ENCODE measurements around the gene BMP5. TPM values are rescaled to one million over a fixed set of nuclear protein-coding genes. Genes with fewer than 3 reads are reported as not detected.

BMP5 gene
- total and polyA plus RNA-seq, 2 of the 8 experiments (the other 6 are each of a cell fraction or from before 2014, with no cell fraction given), result 0.02 TPM; not detected in 1

DNA sequence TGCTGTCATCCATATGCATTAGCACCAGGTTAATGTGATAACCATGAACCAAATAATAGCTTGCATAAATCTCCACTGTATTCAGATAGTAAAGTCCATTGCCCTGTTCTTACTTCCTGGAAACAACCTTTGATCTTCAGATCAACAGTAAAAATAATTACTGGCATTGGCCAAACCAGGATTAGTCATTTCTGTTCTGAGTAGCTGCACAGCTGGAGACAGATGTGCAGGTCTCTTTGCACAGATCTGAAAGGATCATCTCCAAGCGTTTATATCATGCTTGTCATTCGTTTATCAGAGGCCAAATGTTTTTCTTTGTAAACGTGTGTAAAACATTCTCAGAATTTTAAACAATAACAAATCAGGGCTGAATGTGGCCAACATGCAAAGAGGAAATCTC lies 162.0 kb downstream of the BMP5 start:
- Histone ChIP-seq H3K18ac (ENCODE audit: extremely low read depth, low read length) (no peak overlapping the region), H3K4ac (replicated peaks; ENCODE audit: insufficient read length, low read depth, low read length) (no peak overlapping the region), H3K4me2 (ENCODE audit: insufficient read depth in 1 of 2, low read depth in 2 of 2, low read length in 2 of 2) (no peak overlapping the region), H2BK20ac (ENCODE audit: low read length) (no peak overlapping the region), H3K36me3 (ENCODE audit: control insufficient read depth in 2 of 4, insufficient read depth in 4 of 4, low read length in 3 of 4) (no peaks in the 10 kb centered on the region), H2BK5ac (ENCODE audit: low read depth, low read length) (no peak overlapping the region), H3K23ac (ENCODE audit: insufficient read length) (no peak overlapping the region), H4K20me1 (replicated peaks in 1 of 2; ENCODE audit: control insufficient read depth in 1 of 2, insufficient read depth in 2 of 2, low read length in 2 of 2) (no peaks in the 10 kb centered on the region), H4K8ac (ENCODE audit: extremely low read depth, insufficient read depth, low read length) (no peak overlapping the region), H2BK12ac (ENCODE audit: low read depth, low read length) (no peak overlapping the region), H3K4me3 (ENCODE audit: extremely low read depth in 1 of 4, insufficient read depth in 2 of 4, low read depth in 3 of 4, low read length in 4 of 4) (no peak overlapping the region), H2BK120ac (replicated peaks; ENCODE audit: low read depth, low read length) (no peak overlapping the region), H3K27me3 (replicated peaks in 1 of 4; ENCODE audit: control insufficient read depth in 3 of 4, extremely low read depth in 1 of 4, insufficient read depth in 3 of 4, low read length in 3 of 4) (no peaks in the 10 kb centered on the region), H3K14ac (ENCODE audit: insufficient read length) (no peak overlapping the region), H3K9ac (replicated peaks in 1 of 4; ENCODE audit: extremely low read depth in 1 of 4, low read depth in 3 of 4, low read length in 3 of 4) (no peak overlapping the region), H3K9me3 (ENCODE audit: insufficient read depth in 2 of 2, low read depth in 1 of 2, low read length in 1 of 2) (no peaks in the 10 kb centered on the region), H2AK5ac (ENCODE audit: low read depth, low read length) (no peak overlapping the region), H3K4me1 (replicated peaks in 1 of 4; ENCODE audit: control insufficient read depth in 3 of 4, insufficient read depth in 4 of 4, low read length in 3 of 4) (no peaks in the 10 kb centered on the region), H3K56ac (replicated peaks; ENCODE audit: insufficient read length, low read depth, low read length) (no peak overlapping the region), H3K79me1 (ENCODE audit: low read depth, low read length) (no peaks in the 10 kb centered on the region), H3K23me2 (ENCODE audit: low read depth, low read length) (no peaks in the 10 kb centered on the region), H2AFZ (ENCODE audit: low read length) (no peak overlapping the region), H2BK15ac (ENCODE audit: low read length) (no peak overlapping the region), H4K91ac (replicated peaks; ENCODE audit: insufficient read length, low read length) (no peak overlapping the region), H4K5ac (ENCODE audit: insufficient read length, low read depth, low read length) (no peak overlapping the region), H3K27ac (ENCODE audit: low read depth, low read length) (no peak overlapping the region), H3K79me2 (ENCODE audit: control insufficient read depth in 1 of 2, insufficient read depth in 2 of 2, low read length in 2 of 2) (no peaks in the 10 kb centered on the region)
- FAIRE-seq (no peak), DNase-seq (ENCODE audit: low read depth in 1 of 2, low spot score in 2 of 2) (no peak)
- ChIA-PET CTCF (ENCODE audit: partially characterized antibody) (no interaction called here), POLR2A (ENCODE audit: partially characterized antibody) (no interaction called here)
- TF ChIP-seq SP4 (IDR thresholded peaks at IDR 0.05; ENCODE audit: low read length) (no peak), RBBP5 (IDR thresholded peaks at IDR 0.05; ENCODE audit: borderline replicate concordance, low read depth, low read length) (no peak), ASH2L (IDR thresholded peaks at IDR 0.05; ENCODE audit: low read length) (no peak), TCF12 (IDR thresholded peaks at IDR 0.05; ENCODE audit: low read depth, low read length) (no peak), MAFK (IDR thresholded peaks at IDR 0.05; ENCODE audit: low read depth, low read length) (no peak)
- WGBS, 2 experiments (ENCODE audit: extremely low coverage in 1 of 2, insufficient coverage in 1 of 2, insufficient read length in 1 of 2, insufficient replicate concordance in 2 of 2, low coverage in 1 of 2, low lambda C conversion rate in 2 of 2, missing lambda C conversion rate in 1 of 2), result 89% methylated on average over 3 of the region's 3 CpGs; no CpG with 5 or more reads in 1 of the 2 experiments
